K562 (cell line): ENCODE measurements around the gene FAR1. TPM values are rescaled to one million over a fixed set of nuclear protein-coding genes. Genes with fewer than 3 reads are reported as not detected.

Source experiments
- ATAC-seq: fragments of 200-7000 bp; cut with Tn5 transposase; 3 replicates; pipeline ENCODE4 v1.9.1; 2020; ENCODE audit warnings: moderate library complexity
- BruUV-seq: library from RNA; stranded (reverse); fragments of 400-500 nt; replicated peaks from 2 replicates; lab custom pipeline; 2021; lab: Mats Ljungman, UMichigan
- CTCF ChIA-PET: fragments of 300-600 bp; formaldehyde crosslinking; extraction: SDS; loops from one replicate; lab custom pipeline; 2021; ENCODE audit warnings: low intra/inter-chr PET ratio; lab: Yijun Ruan, JAX
- POLR2A ChIA-PET: fragments of 300-600, 350-650 bp; sonication (Branson Sonifier 250); formaldehyde crosslinking; extraction: SDS; loops from one replicate; lab custom pipeline; 2021; ENCODE audit warnings: antibody characterized with exemption, inconsistent platforms; lab: Yijun Ruan, JAX
- DNase-seq, 4 experiments: peaks; one replicate each; pipeline versions ENCODE4 v3.0.0 to v3.0.0-alpha.2; 2011 to 2018; ENCODE audit warnings: low spot score in 3 of 4, mixed read lengths in 3 of 4; ENCODE audit errors: extremely low read depth in 1 of 4
- FAIRE-seq: peaks from 2 replicates; lab custom pipeline; 2011; peaks lifted over from hg19 to GRCh38; lab: Jason Lieb, UNC
- H2AFZ ChIP-seq: 2 replicates; pipeline ENCODE4 v1.6.0; 2011; ENCODE audit warnings: low read depth, low read length, control low read depth, inconsistent platforms
- H3K27ac ChIP-seq: fragments of 200-600 bp; 3 replicates; pipeline ENCODE4 v1.8.0; 2011; ENCODE audit warnings: low read depth, mild to moderate bottlenecking, control low read depth, inconsistent platforms, low read length, moderate library complexity, mixed read lengths; ENCODE audit errors: extremely low read depth
- H3K27me3 ChIP-seq, 2 experiments: fragments of 300-600 bp in 1 of 2; 2 replicates in 1 of 2; 3 replicates in 1 of 2; pipeline versions ENCODE4 v1.6.0 to v1.8.0; 2011; ENCODE audit warnings: inconsistent platforms in 2 of 2, low read length in 2 of 2, mild to moderate bottlenecking in 1 of 2, mixed read lengths in 1 of 2, moderate library complexity in 1 of 2; ENCODE audit not compliant: control insufficient read depth in 2 of 2, insufficient read depth in 2 of 2
- H3K36me3 ChIP-seq: fragments of 300-600 bp; 3 replicates; pipeline ENCODE4 v1.8.0; 2011; ENCODE audit warnings: mild to moderate bottlenecking, low read length, inconsistent platforms; ENCODE audit not compliant: control insufficient read depth, insufficient read depth
- H3K4me1 ChIP-seq, 2 experiments: fragments of 200-600 bp in 1 of 2; replicated peaks in 1 of 2; 2 replicates in 1 of 2; 3 replicates in 1 of 2; pipeline versions ENCODE4 v1.5.1 to v1.8.0; 2011; ENCODE audit warnings: inconsistent platforms in 2 of 2, low read length in 2 of 2, mild to moderate bottlenecking in 1 of 2, mixed read lengths in 1 of 2, moderate library complexity in 1 of 2; ENCODE audit not compliant: control insufficient read depth in 2 of 2, insufficient read depth in 2 of 2
- H3K4me2 ChIP-seq: 2 replicates; pipeline ENCODE4 v1.6.1; 2011; ENCODE audit warnings: low read length, control low read depth, inconsistent platforms, mixed read lengths; ENCODE audit not compliant: insufficient read depth
- H3K4me3 ChIP-seq: fragments of 200-600 bp; sonication (generic), shearing (Covaris generic); 2 replicates; pipeline ENCODE4 v1.5.1; 2016; ENCODE audit warnings: control low read depth, inconsistent platforms
- H3K79me2 ChIP-seq: fragments of 200-600 bp; 3 replicates; pipeline ENCODE4 v1.8.0; 2011; ENCODE audit warnings: low read length, inconsistent platforms; ENCODE audit not compliant: control insufficient read depth, insufficient read depth
- H3K9ac ChIP-seq, 2 experiments: 2 replicates each; pipeline versions ENCODE4 v1.6.0 to v1.6.1; 2011; ENCODE audit warnings: low read depth in 2 of 2, low read length in 2 of 2, control low read depth in 1 of 2, inconsistent platforms in 1 of 2, mild to moderate bottlenecking in 1 of 2, mixed read lengths in 1 of 2; ENCODE audit not compliant: insufficient read depth in 1 of 2
- H3K9me1 ChIP-seq: one replicate; pipeline ENCODE4 v1.6.0; 2011; ENCODE audit warnings: inconsistent platforms, mild to moderate bottlenecking, low read length, moderate library complexity; ENCODE audit not compliant: control insufficient read depth, insufficient read depth
- H3K9me3 ChIP-seq: replicated peaks from 2 replicates; pipeline ENCODE4 v1.5.1; 2011; ENCODE audit warnings: low read depth, low read length, inconsistent platforms; ENCODE audit not compliant: control insufficient read depth, insufficient read depth
- H4K20me1 ChIP-seq: replicated peaks from 2 replicates; pipeline ENCODE4 v1.6.1; 2011; ENCODE audit warnings: low read length, inconsistent platforms, mixed read lengths; ENCODE audit not compliant: control insufficient read depth, insufficient read depth
- CCAR2 ChIP-seq: fragments of 200-400 bp; formaldehyde crosslinking; IDR thresholded peaks from 2 replicates; pipeline ENCODE4 v1.6.1; 2017; ENCODE audit warnings: mild to moderate bottlenecking, low read depth, low read length
- CEBPG ChIP-seq, 3 experiments: fragments of 200-800 bp in 1 of 3; sonication (Bioruptor generic) in 1 of 3; sonication (generic) in 1 of 3; formaldehyde crosslinking in 1 of 3; IDR thresholded peaks in 2 of 3; conservative IDR thresholded peaks in 1 of 3; 2 replicates each; pipeline versions ENCODE4 v1.6.1 to v1.8.0; 2016 to 2022; ENCODE audit warnings: missing compliant biosample characterization in 2 of 3, missing genetic modification characterization in 2 of 3, mild to moderate bottlenecking in 1 of 3, missing genetic modification reagents in 1 of 3
- CXXC5 ChIP-seq: fragments of 250-450 bp; sonication (Bioruptor Pico); IDR thresholded peaks from 2 replicates; pipeline ENCODE4 v1.8.0; 2022; ENCODE audit warnings: inconsistent platforms, mild to moderate bottlenecking, moderate library complexity
- E2F4 ChIP-seq: sonication (generic); formaldehyde crosslinking; IDR thresholded peaks from 2 replicates; pipeline ENCODE4 v1.8.0; 2022; ENCODE audit warnings: mild to moderate bottlenecking, low read depth, missing genetic modification reagents
- HNRNPL ChIP-seq: fragments of 200-400 bp; formaldehyde crosslinking; IDR thresholded peaks from 2 replicates; pipeline ENCODE4 v1.6.1; 2017; ENCODE audit warnings: low read depth, mild to moderate bottlenecking, low read length
- KLF13 ChIP-seq: fragments of 450-650 bp; IDR thresholded peaks from 2 replicates; pipeline ENCODE4 v1.6.1; 2016; ENCODE audit warnings: missing genetic modification characterization, low read depth, mild to moderate bottlenecking, missing compliant biosample characterization, moderate library complexity, borderline replicate concordance
- MECOM ChIP-seq: fragments of 250-450 bp; sonication (Bioruptor Pico); IDR thresholded peaks from 2 replicates; pipeline ENCODE4 v1.8.0; 2022; ENCODE audit warnings: inconsistent platforms
- NUFIP1 ChIP-seq: fragments of 450-650 bp; IDR thresholded peaks from 2 replicates; pipeline ENCODE4 v1.6.1; 2018; ENCODE audit not compliant: partially characterized antibody
- ZNF239 ChIP-seq: fragments of 250-450 bp; sonication (Bioruptor Pico); IDR thresholded peaks from 2 replicates; pipeline ENCODE4 v1.4.0; 2020; ENCODE audit warnings: mild to moderate bottlenecking
- ZNF766 ChIP-seq: fragments of 200-800 bp; sonication (Bioruptor generic); conservative IDR thresholded peaks from 2 replicates; pipeline ENCODE4 v1.6.1; 2016; ENCODE audit warnings: missing genetic modification characterization, missing compliant biosample characterization
- WGBS: fragments of 100-300 bp; shearing (Covaris generic); methylation state at CpG from one replicate; pipeline ENCODE4 v1.1.6; 2016; ENCODE audit warnings: low coverage, mixed read lengths; ENCODE audit not compliant: insufficient coverage; ENCODE audit errors: missing lambda C conversion rate; 5-methylcytosine and 5-hydroxymethylcytosine counted together
- in situ Hi-C: fragments of 300-500 bp; cut with MboI; formaldehyde crosslinking; loops from 4 replicates; pipeline ENCODE4 v1.15.0; 2018; ENCODE audit warnings: inconsistent platforms, mixed read lengths
- intact Hi-C: fragments of 100-400 bp; cut with micrococcal nuclease; formaldehyde crosslinking; loops from 2 replicates; pipeline ENCODE4 v1.14.2; 2022
- polyA plus RNA-seq, 8 experiments: library from polyadenylated mRNA; depleted of rRNA in 4 of 8; stranded (reverse) in 5 of 8; unstranded in 3 of 8; fragments of >200 nt; fragmentation: Nextera tagmentation in 2 of 8; fragmentation: Illumina TruSeq in 1 of 8; extraction: Ambion mirVana in 2 of 8; extraction: Trizol in 1 of 8; gene quantifications; 2 replicates each; pipeline versions ENCODE4 v1.2.1 to v1.2.3, GENCODE V29; 2011 to 2014; ENCODE audit warnings: inconsistent platforms in 1 of 8, missing spikeins in 1 of 8
- total RNA-seq, 7 experiments: library from RNA; depleted of rRNA in 6 of 7; stranded (reverse); fragments of >200 nt in 6 of 7; fragmentation: Illumina TruSeq in 2 of 7; extraction: Trizol in 2 of 7; gene quantifications; 2 replicates each; pipeline versions ENCODE4 v1.2.1 to v1.2.3, GENCODE V29; 2011 to 2021; ENCODE audit warnings: low replicate concordance in 1 of 7

FAR1 gene
- total and polyA plus RNA-seq, 9 of the 15 experiments (the other 6 are each of a cell fraction or from before 2014, with no cell fraction given), result 17.7 to 88.2 (median 52.6) TPM

- H3K9me3 ChIP-seq, result no peaks in the 10 kb centered on the region
- CTCF ChIA-PET, result no interaction called here
- H2AFZ ChIP-seq, result no peak overlapping the region
- ATAC-seq, result no peak
- 7% methylated on average over 3 of the region's 3 CpGs for WGBS
- peak; percentile 46 for FAIRE-seq
- no peak overlapping the region for H3K4me2 ChIP-seq
- in situ Hi-C loops (no loop called here), intact Hi-C loops (no loop called here)
- BruUV-seq, result no TSS peak
- H3K4me1 ChIP-seq, result no peaks in the 10 kb centered on the region; a peak in 1 of 5 replicates
- POLR2A ChIA-PET, result no interaction called here
- H3K27ac ChIP-seq, result no peak overlapping the region
- DNase-seq, result no peak
- TF ChIP-seq ZNF239 (CRISPR knock-in tag) (no peak), ZNF766 (CRISPR knock-in tag) (no peak), HNRNPL (no peak), CXXC5 (CRISPR knock-in tag) (no peak), MECOM (CRISPR knock-in tag) (no peak), CEBPG (CRISPR knock-in tag; IDR thresholded peaks at IDR 0.05) (no peak), CEBPG (tag; conservative IDR thresholded peaks at IDR 0.05 in 1 of 2, IDR thresholded peaks at IDR 0.05 in 1 of 2) (no peak), NUFIP1 (no peak), CCAR2 (no peak), KLF13 (tag) (no peak), E2F4 (CRISPR knock-in tag) (no peak)
- no peak overlapping the region for H3K4me3 ChIP-seq
- H3K27me3 ChIP-seq, result 0 out of 5 replicates have a peak, but pooled peaks cover 0 to 5% of the 10 kb centered on the region in 2 experiments
- no peak overlapping the region for H3K9ac ChIP-seq
- H3K36me3 ChIP-seq, result no peaks in the 10 kb centered on the region
- no peaks in the 10 kb centered on the region for H3K79me2 ChIP-seq
- no peaks in the 10 kb centered on the region for H4K20me1 ChIP-seq
- H3K9me1 ChIP-seq, result no peaks in the 10 kb centered on the region
Observed at GRCh38 chr11:13765886-13766285, 97.4 kb downstream of the FAR1 start.
